ENCODE results near the gene METTL9. TPM values are rescaled to one million over a fixed set of nuclear protein-coding genes. Genes with fewer than 3 reads are reported as not detected.
A peak's percentile ranks its signal among the peaks of the same experiment; 100 is the strongest.
"Not testable (repeated sequence)": the region's sequence is repeated elsewhere in the genome, so short reads cannot be mapped to it uniquely, and the experiment has no call there.

The METTL9 gene
- total RNA-seq, result 100 to 1,000 TPM in 1 of 2 donors, 10 to 100 TPM in 1; 76.3 to 114 TPM

DNA sequence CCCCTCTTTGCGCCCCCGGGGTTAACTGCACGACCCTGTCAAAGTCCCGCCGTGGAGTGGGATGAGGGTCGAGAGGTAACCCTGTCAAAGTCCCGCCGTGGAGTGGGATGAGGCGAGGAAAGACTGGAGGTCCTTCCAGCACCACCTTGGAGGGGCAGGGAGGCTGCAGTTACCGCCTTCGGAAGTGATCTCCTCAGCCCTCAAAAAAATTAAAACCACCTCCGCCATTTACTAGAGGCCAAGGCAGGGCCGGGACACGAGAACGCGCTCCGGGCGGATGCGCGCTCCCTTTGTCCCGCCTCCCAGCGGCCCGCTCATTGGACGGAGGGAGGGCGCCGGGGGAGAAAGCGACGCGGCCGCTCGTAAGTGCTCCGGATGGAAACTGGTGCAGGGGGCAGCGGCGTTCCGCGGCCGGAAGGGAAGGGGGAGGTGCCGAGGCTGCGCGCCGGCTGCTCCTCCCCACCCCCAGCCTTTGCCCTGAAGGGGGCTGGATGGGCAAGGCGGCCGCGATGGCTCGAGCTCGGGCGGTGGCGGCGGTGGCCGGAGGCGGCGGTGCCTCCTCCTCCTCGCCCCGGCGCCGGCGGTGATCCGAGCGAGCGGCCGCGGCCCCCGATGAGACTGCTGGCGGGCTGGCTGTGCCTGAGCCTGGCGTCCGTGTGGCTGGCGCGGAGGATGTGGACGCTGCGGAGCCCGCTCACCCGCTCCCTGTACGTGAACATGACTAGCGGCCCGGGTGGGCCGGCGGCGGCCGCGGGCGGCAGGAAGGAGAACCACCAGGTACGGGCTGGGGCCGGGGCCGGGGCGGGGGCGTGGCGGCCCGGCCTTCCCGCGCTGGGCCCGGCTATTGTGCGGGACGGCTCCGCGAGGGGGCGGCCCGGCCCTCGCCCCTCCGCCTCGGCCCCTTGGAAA lies at the start of gene METTL9:
TSS of gene METTL9 (plus strand) at position 456 of the 909 bp plus-strand sequence. CDS start at position 613, 157 bp downstream.
- ATAC-seq (peak; percentile 98), DNase-seq (peak; percentile 94 to 96 (median 94))
- peak within 1 kb of the TSS; percentile 73 to 95 (median 88) for H3K27ac ChIP-seq
- H3K27me3 ChIP-seq, result no peaks in the 10 kb centered on the region
- TF ChIP-seq CTCF (IDR thresholded peaks at IDR 0.05) (peak in 3 of 7 experiments; percentile 7 to 27 (median 11)), POLR2A (IDR thresholded peaks at IDR 0.05) (peak; percentile 55 to 91 (median 85))
- intact Hi-C loops (cut with DNase I), result no loop called here
- H3K36me3 ChIP-seq (replicated peaks in 1 of 2; ENCODE audit: insufficient read depth in 1 of 2, low read depth in 2 of 2), result no peaks in the 10 kb centered on the region
- WGBS, 2 donors, result 0% methylated on average over 3 to 90 of the region's 100 CpGs
- peak within 1 kb of the TSS; percentile 81 to 92 for H3K4me3 ChIP-seq
- peaks cover 16% of the 10 kb centered on the region for H3K4me1 ChIP-seq
- H3K9me3 ChIP-seq, result no peaks in the 10 kb centered on the region

GRCh38 chr16:21549975-21550374 lies 49.4 kb upstream of the METTL9 start:
- H3K4me3 ChIP-seq; H3K27me3 ChIP-seq; intact Hi-C loops (cut with DNase I); H3K27ac ChIP-seq; H3K9me3 ChIP-seq; H3K4me1 ChIP-seq; ATAC-seq; H3K36me3 ChIP-seq (replicated peaks in 1 of 2; ENCODE audit: insufficient read depth in 1 of 2, low read depth in 2 of 2); DNase-seq: not testable (repeated sequence)
- WGBS, 2 donors, result 82 to 83% methylated on average over 17 of the region's 17 CpGs

- intact Hi-C loops (cut with DNase I); H3K27ac ChIP-seq; H3K9me3 ChIP-seq; H3K27me3 ChIP-seq; H3K4me3 ChIP-seq; H3K36me3 ChIP-seq (replicated peaks in 1 of 2; ENCODE audit: insufficient read depth in 1 of 2, low read depth in 2 of 2); DNase-seq; ATAC-seq: not testable (repeated sequence)
- peaks cover 10% of the 10 kb centered on the region for H3K4me1 ChIP-seq
- WGBS, 2 donors, result 22 to 55% methylated on average over 1 of the region's 5 CpGs
Observed at GRCh38 chr16:21550435-21550834, 48.9 kb upstream of the METTL9 start.

- not testable (repeated sequence) for DNase-seq, H3K27me3 ChIP-seq
Observed at GRCh38 chr16:21551076-21551475, 48.3 kb upstream of the METTL9 start.

GRCh38 chr16:21551600-21551999 lies 47.8 kb upstream of the METTL9 start:
- WGBS, 2 donors, result 83 to 84% methylated on average over 7 to 14 of the region's 17 CpGs
- not testable (repeated sequence) for H3K27me3 ChIP-seq, ATAC-seq

More at GRCh38 chr16:21551076-21551475, 48.3 kb upstream of the METTL9 start:
- H3K4me3 ChIP-seq; intact Hi-C loops (cut with DNase I); H3K27ac ChIP-seq; H3K9me3 ChIP-seq; H3K36me3 ChIP-seq (replicated peaks in 1 of 2; ENCODE audit: insufficient read depth in 1 of 2, low read depth in 2 of 2); ATAC-seq: not testable (repeated sequence)
- 80 to 81% methylated on average over 1 to 3 of the region's 7 CpGs for WGBS, 2 donors
- peaks cover 10% of the 10 kb centered on the region for H3K4me1 ChIP-seq

GRCh38 chr16:21553481-21554296 lies 45.7 kb upstream of the METTL9 start:
- H3K9me3 ChIP-seq; H3K27me3 ChIP-seq; intact Hi-C loops (cut with DNase I); H3K4me3 ChIP-seq; ATAC-seq; H3K36me3 ChIP-seq (replicated peaks in 1 of 2; ENCODE audit: insufficient read depth in 1 of 2, low read depth in 2 of 2); H3K27ac ChIP-seq; DNase-seq: not testable (repeated sequence)
- peaks cover 10% of the 10 kb centered on the region for H3K4me1 ChIP-seq
- 75 to 76% methylated on average over 19 of the region's 19 CpGs for WGBS, 2 donors

More at GRCh38 chr16:21551600-21551999, 47.8 kb upstream of the METTL9 start:
- H3K27ac ChIP-seq; H3K4me3 ChIP-seq; DNase-seq; intact Hi-C loops (cut with DNase I); H3K9me3 ChIP-seq; H3K36me3 ChIP-seq (replicated peaks in 1 of 2; ENCODE audit: insufficient read depth in 1 of 2, low read depth in 2 of 2): not testable (repeated sequence)
- peaks cover 10% of the 10 kb centered on the region for H3K4me1 ChIP-seq
